ENCODE measurements around the gene ARHGDIA. TPM values are rescaled to one million over a fixed set of nuclear protein-coding genes. Genes with fewer than 3 reads are reported as not detected.

The ARHGDIA gene
- total and polyA plus RNA-seq, 2 of the 8 experiments (the other 6 are each of a cell fraction or from before 2014, with no cell fraction given), result 62.4 to 217 TPM

GRCh38 chr17:81911277-81911961 is 40.3 kb upstream of the ARHGDIA start, which contains the start of gene PCYT2:
PCYT2 (minus strand) TSS chr17:81911399; CDS start chr17:81911355, 44 bp downstream.
- Histone ChIP-seq H3K79me1 (ENCODE audit: low read depth, low read length) (peaks cover 2% of the 10 kb centered on the region), H3K4me3 (ENCODE audit: extremely low read depth in 1 of 4, insufficient read depth in 2 of 4, low read depth in 3 of 4, low read length in 4 of 4) (peak within 1 kb of the TSS; percentile 45 to 88 (median 70)), H3K9me3 (ENCODE audit: insufficient read depth in 2 of 2, low read depth in 1 of 2, low read length in 1 of 2) (no peaks in the 10 kb centered on the region), H3K27ac (ENCODE audit: low read depth, low read length) (no peak within 1 kb of the TSS), H3K18ac (ENCODE audit: extremely low read depth, low read length) (peak within 1 kb of the TSS; percentile 60; the same call in 1 of the 2 replicates), H3K79me2 (ENCODE audit: control insufficient read depth in 1 of 2, insufficient read depth in 2 of 2, low read length in 2 of 2) (no peaks in the 10 kb centered on the region; a peak in 1 of 4 replicates), H4K8ac (ENCODE audit: extremely low read depth, insufficient read depth, low read length) (no peak within 1 kb of the TSS), H2BK20ac (ENCODE audit: low read length) (no peak within 1 kb of the TSS), H3K27me3 (replicated peaks in 1 of 4; ENCODE audit: control insufficient read depth in 3 of 4, extremely low read depth in 1 of 4, insufficient read depth in 3 of 4, low read length in 3 of 4) (peaks cover 0 to 4% (median 2%) of the 10 kb centered on the region in 4 experiments; a peak in 2 of 7 replicates), H2BK15ac (ENCODE audit: low read length) (peak within 1 kb of the TSS; percentile 61; the same call in 1 of the 2 replicates), H3K4me2 (ENCODE audit: insufficient read depth in 1 of 2, low read depth in 2 of 2, low read length in 2 of 2) (peak within 1 kb of the TSS; percentile 68 to 91), H3K14ac (ENCODE audit: insufficient read length) (no peak within 1 kb of the TSS), H2AK5ac (ENCODE audit: low read depth, low read length) (no peak within 1 kb of the TSS), H4K91ac (replicated peaks; ENCODE audit: insufficient read length, low read length) (peak within 1 kb of the TSS; percentile 65), H3K56ac (replicated peaks; ENCODE audit: insufficient read length, low read depth, low read length) (peak within 1 kb of the TSS; percentile 46), H2BK120ac (replicated peaks; ENCODE audit: low read depth, low read length) (no peak within 1 kb of the TSS), H2BK12ac (ENCODE audit: low read depth, low read length) (peak within 1 kb of the TSS; percentile 9; the same call in 1 of the 2 replicates), H3K9ac (replicated peaks in 1 of 4; ENCODE audit: extremely low read depth in 1 of 4, low read depth in 3 of 4, low read length in 3 of 4) (peak within 1 kb of the TSS in 2 of 4 experiments; percentile 24 to 61; a peak in 4 of 7 replicates), H3K4me1 (replicated peaks in 1 of 4; ENCODE audit: control insufficient read depth in 3 of 4, insufficient read depth in 4 of 4, low read length in 3 of 4) (peaks cover 0 to 10% (median 5%) of the 10 kb centered on the region in 4 experiments; a peak in 3 of 7 replicates), H2BK5ac (ENCODE audit: low read depth, low read length) (0 out of 2 replicates have a peak within 1 kb of the TSS, but pooled peaks have one; percentile 18), H3K4ac (replicated peaks; ENCODE audit: insufficient read length, low read depth, low read length) (peak within 1 kb of the TSS; percentile 72), H2AFZ (ENCODE audit: low read length) (no peak within 1 kb of the TSS), H3K23ac (ENCODE audit: insufficient read length) (no peak within 1 kb of the TSS), H3K36me3 (ENCODE audit: control insufficient read depth in 2 of 4, insufficient read depth in 4 of 4, low read length in 3 of 4) (peaks cover 8 to 25% (median 19%) of the 10 kb centered on the region in 4 experiments), H4K20me1 (replicated peaks in 1 of 2; ENCODE audit: control insufficient read depth in 1 of 2, insufficient read depth in 2 of 2, low read length in 2 of 2) (peaks cover 6 to 47% of the 10 kb centered on the region in 2 experiments), H4K5ac (ENCODE audit: insufficient read length, low read depth, low read length) (no peak within 1 kb of the TSS), H3K23me2 (ENCODE audit: low read depth, low read length) (peaks cover 6% of the 10 kb centered on the region; the same call in 1 of the 2 replicates)
- FAIRE-seq (no peak), DNase-seq (ENCODE audit: low read depth in 1 of 2, low spot score in 2 of 2) (peak in 1 of 2 experiments; percentile 93)
- ChIA-PET POLR2A (ENCODE audit: partially characterized antibody) (interaction anchor here (0.6 to 8.7 kb wide), 7 partner anchors 8 to 119 kb away, joined by 3 to 135 read pairs (median 5); partner anchors contain the start of gene MAFG), CTCF (ENCODE audit: partially characterized antibody) (interaction anchor here (0.9 to 2.5 kb wide), 3 partner anchors 42 to 295 kb away, joined by 3 to 8 read pairs (median 5); partner anchors contain the start of gene NOTUM)
- WGBS, 2 experiments (ENCODE audit: extremely low coverage in 1 of 2, insufficient coverage in 1 of 2, insufficient read length in 1 of 2, insufficient replicate concordance in 2 of 2, low coverage in 1 of 2, low lambda C conversion rate in 2 of 2, missing lambda C conversion rate in 1 of 2), result 29% methylated on average over 19 of the region's 84 CpGs; no CpG with 5 or more reads in 1 of the 2 experiments
- TF ChIP-seq KDM4A (IDR thresholded peaks at IDR 0.05; ENCODE audit: low read depth, low read length, severe bottlenecking) (peak; percentile 22), NANOG (IDR thresholded peaks at IDR 0.05; ENCODE audit: insufficient read depth, low read depth, low read length, poor library complexity, severe bottlenecking) (no peak), SP1 (IDR thresholded peaks at IDR 0.05; ENCODE audit: low read depth, low read length) (peak; percentile 28; the same call in 1 of the 2 replicates), CTCF (IDR thresholded peaks at IDR 0.05; ENCODE audit: control extremely low read depth in 1 of 3, insufficient read depth in 1 of 3, low read depth in 1 of 3, low read length in 3 of 3) (peak in 1 of 3 experiments; percentile 13; a peak in 1 of 4 replicates), TAF1 (IDR thresholded peaks at IDR 0.05; ENCODE audit: low read depth, low read length) (peak; percentile 50; the same call in 1 of the 2 replicates), HDAC2 (IDR thresholded peaks at IDR 0.05; ENCODE audit: borderline replicate concordance in 1 of 2, low read depth in 2 of 2, low read length in 2 of 2) (peak in 1 of 2 experiments; percentile 67; a peak in 1 of 4 replicates), POLR2A (IDR thresholded peaks at IDR 0.05; ENCODE audit: control extremely low read depth in 1 of 2, low read depth in 2 of 2, low read length in 2 of 2) (no peak), BACH1 (IDR thresholded peaks at IDR 0.05; ENCODE audit: low read length) (peak; percentile 36; the same call in 1 of the 2 replicates)
